MCF 10A (cell line): ENCODE measurements around the gene YEATS2. TPM values are rescaled to one million over a fixed set of nuclear protein-coding genes. Genes with fewer than 3 reads are reported as not detected.

ENCODE experiments used
- BruUV-seq: library from RNA; stranded (reverse); fragments of 400-500 nt; replicated peaks from 2 replicates; lab custom pipeline; 2021; lab: Mats Ljungman, UMichigan
- CTCF ChIA-PET: fragments of 300-600 bp; sonication (Branson Sonifier 250); formaldehyde crosslinking; extraction: SDS; loops from one replicate; lab custom pipeline; 2021; ENCODE audit warnings: antibody characterized with exemption, inconsistent platforms; lab: Yijun Ruan, JAX
- POLR2A ChIA-PET: fragments of 300-600, 350-650 bp; sonication (Branson Sonifier 250); formaldehyde crosslinking; extraction: SDS; loops from one replicate; lab custom pipeline; 2020; ENCODE audit warnings: antibody characterized with exemption, inconsistent platforms; lab: Yijun Ruan, JAX
- DNase-seq: peaks from one replicate; pipeline ENCODE4 v3.0.0-alpha.2; 2018; ENCODE audit not compliant: unreplicated experiment
- H3K27ac Mint-ChIP-seq: one replicate; pipeline ENCODE4 v1.8.0; 2022; ENCODE audit warnings: mild to moderate bottlenecking, low read depth, mixed read lengths; ENCODE audit not compliant: unreplicated experiment
- H3K27me3 Mint-ChIP-seq: one replicate; pipeline ENCODE4 v1.8.0; 2022; ENCODE audit warnings: mixed read lengths; ENCODE audit not compliant: insufficient read depth, unreplicated experiment
- H3K36me3 Mint-ChIP-seq: one replicate; pipeline ENCODE4 v1.8.0; 2022; ENCODE audit warnings: mild to moderate bottlenecking, moderate library complexity, mixed read lengths; ENCODE audit not compliant: insufficient read depth, unreplicated experiment
- H3K4me1 Mint-ChIP-seq: one replicate; pipeline ENCODE4 v1.8.0; 2022; ENCODE audit warnings: mixed read lengths; ENCODE audit not compliant: insufficient read depth, unreplicated experiment
- H3K4me3 Mint-ChIP-seq: one replicate; pipeline ENCODE4 v1.8.0; 2022; ENCODE audit warnings: mild to moderate bottlenecking, moderate library complexity, mixed read lengths; ENCODE audit not compliant: unreplicated experiment
- H3K9me3 Mint-ChIP-seq: one replicate; pipeline ENCODE4 v1.8.0; 2022; ENCODE audit warnings: mixed read lengths; ENCODE audit not compliant: unreplicated experiment
- intact Hi-C: fragments of 100-400 bp; cut with micrococcal nuclease; formaldehyde crosslinking; loops from 2 replicates; pipeline ENCODE4 v1.14.1; 2022
- total RNA-seq: library from RNA; stranded (reverse); gene quantifications from 2 replicates; pipeline ENCODE4 v1.2.3, GENCODE V29; 2022
- TF ChIP-seq, protein P1 (sequence below): fragments of 200-600 bp; IDR thresholded peaks from one replicate; pipeline ENCODE4 v1.8.0; 2022; ENCODE audit warnings: antibody characterized with exemption, mild to moderate bottlenecking; ENCODE audit not compliant: unreplicated experiment

Gene YEATS2
- total RNA-seq, 1 experiment from 2014 or later, result 29.4 TPM

DNA sequence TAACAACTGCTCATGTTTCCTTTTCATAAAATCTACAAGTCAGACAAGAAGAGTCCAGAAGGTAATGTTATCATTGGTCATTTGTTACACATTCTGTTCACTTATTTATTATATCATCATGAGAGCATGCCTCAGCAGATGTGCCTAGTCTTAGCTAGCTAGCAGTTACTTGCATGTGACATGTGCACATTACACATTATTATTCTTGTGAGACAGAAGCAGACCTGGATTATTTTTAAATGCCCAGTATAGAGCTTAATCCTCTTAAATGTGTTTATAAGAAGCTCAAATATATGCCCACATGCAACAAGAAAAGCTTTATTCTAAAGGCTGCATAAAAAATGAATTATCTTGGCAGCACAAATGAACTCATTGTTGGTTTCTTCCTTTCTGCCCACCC, 12.6 kb downstream of the YEATS2 start:
- CTCF ChIA-PET, result interaction anchor here (0.5 to 0.7 kb wide), 2 partner anchors 62 to 833 kb away, joined by 3 to 5 read pairs; no protein-coding TSS in a partner anchor
- Mint-ChIP-seq H3K27me3 (no peaks in the 10 kb centered on the region), H3K36me3 (peaks cover 16% of the 10 kb centered on the region), H3K4me1 (no peaks in the 10 kb centered on the region), H3K4me3 (no peak overlapping the region), H3K9me3 (no peaks in the 10 kb centered on the region), H3K27ac (no peak overlapping the region)
- BruUV-seq, result no TSS peak
- POLR2A ChIA-PET, result interaction anchor here (1.6 kb wide), 1 partner anchor 11 kb away, joined by 6 read pairs; no protein-coding TSS in a partner anchor
- intact Hi-C loops, result no loop called here
- TF ChIP-seq, protein P1, sequence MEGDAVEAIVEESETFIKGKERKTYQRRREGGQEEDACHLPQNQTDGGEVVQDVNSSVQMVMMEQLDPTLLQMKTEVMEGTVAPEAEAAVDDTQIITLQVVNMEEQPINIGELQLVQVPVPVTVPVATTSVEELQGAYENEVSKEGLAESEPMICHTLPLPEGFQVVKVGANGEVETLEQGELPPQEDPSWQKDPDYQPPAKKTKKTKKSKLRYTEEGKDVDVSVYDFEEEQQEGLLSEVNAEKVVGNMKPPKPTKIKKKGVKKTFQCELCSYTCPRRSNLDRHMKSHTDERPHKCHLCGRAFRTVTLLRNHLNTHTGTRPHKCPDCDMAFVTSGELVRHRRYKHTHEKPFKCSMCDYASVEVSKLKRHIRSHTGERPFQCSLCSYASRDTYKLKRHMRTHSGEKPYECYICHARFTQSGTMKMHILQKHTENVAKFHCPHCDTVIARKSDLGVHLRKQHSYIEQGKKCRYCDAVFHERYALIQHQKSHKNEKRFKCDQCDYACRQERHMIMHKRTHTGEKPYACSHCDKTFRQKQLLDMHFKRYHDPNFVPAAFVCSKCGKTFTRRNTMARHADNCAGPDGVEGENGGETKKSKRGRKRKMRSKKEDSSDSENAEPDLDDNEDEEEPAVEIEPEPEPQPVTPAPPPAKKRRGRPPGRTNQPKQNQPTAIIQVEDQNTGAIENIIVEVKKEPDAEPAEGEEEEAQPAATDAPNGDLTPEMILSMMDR, result no peak
- DNase-seq, result no peak

DNA sequence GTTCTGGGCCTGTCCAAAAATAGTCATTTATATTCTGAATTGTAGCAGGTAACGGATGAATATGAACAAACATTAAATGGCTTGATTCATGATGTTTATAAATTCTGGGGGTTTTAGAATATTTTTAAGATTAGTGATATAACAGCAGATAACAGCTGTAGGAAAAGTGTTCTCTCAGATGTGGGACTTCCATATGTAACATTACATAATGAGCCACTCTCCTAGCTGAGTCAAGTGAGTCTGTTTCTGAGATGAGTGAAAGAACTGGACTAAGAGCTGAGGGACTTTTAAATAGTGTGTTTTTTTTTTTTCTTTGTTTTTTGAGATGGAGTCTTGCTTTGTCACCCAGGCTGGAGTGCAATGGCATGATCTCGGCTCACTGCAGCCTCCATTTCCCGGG, 13.9 kb downstream of the YEATS2 start:
- H3K36me3 Mint-ChIP-seq, result peaks cover 26% of the 10 kb centered on the region
- H3K27ac Mint-ChIP-seq, result no peak overlapping the region
- no peaks in the 10 kb centered on the region for H3K27me3 Mint-ChIP-seq
- TF ChIP-seq, protein P1, result no peak
- H3K4me1 Mint-ChIP-seq, result no peaks in the 10 kb centered on the region
- ChIA-PET CTCF (no interaction called here), POLR2A (interaction anchor here (1.1 kb wide), 1 partner anchor 13 kb away, joined by 3 read pairs; no protein-coding TSS in a partner anchor)
- DNase-seq, result no peak
- no peaks in the 10 kb centered on the region for H3K9me3 Mint-ChIP-seq
- no TSS peak for BruUV-seq
- intact Hi-C loops, result no loop called here
- no peak overlapping the region for H3K4me3 Mint-ChIP-seq

DNA sequence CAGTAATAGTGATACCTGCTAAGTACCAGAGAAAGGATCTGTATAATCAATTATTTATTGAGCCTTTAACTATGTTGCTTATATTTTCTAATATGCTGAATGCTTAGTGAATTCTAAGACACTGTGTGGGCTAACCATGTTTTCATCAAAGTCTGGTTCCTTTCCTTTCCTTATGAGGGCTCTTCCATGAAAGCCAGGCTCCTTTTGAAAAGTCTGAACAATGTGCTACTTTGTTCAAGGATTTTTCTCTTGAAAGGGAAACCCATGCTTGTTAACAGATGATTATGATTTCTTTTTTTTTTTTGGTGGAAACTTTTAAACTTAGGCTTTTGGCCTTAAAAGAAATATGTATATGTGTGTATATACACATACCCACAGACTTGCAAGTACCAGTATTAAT, 17.0 kb downstream of the YEATS2 start:
- TF ChIP-seq, protein P1, result no peak
- BruUV-seq, result no TSS peak
- ChIA-PET POLR2A (interaction anchor here (0.7 kb wide), 1 partner anchor 16 kb away, joined by 3 read pairs; no protein-coding TSS in a partner anchor), CTCF (no interaction called here)
- DNase-seq, result no peak
- H3K27me3 Mint-ChIP-seq, result no peaks in the 10 kb centered on the region
- no peak overlapping the region for H3K27ac Mint-ChIP-seq
- no peaks in the 10 kb centered on the region for H3K9me3 Mint-ChIP-seq
- no peak overlapping the region for H3K4me3 Mint-ChIP-seq
- H3K36me3 Mint-ChIP-seq, result peaks cover 57% of the 10 kb centered on the region
- intact Hi-C loops, result no loop called here
- H3K4me1 Mint-ChIP-seq, result no peaks in the 10 kb centered on the region

DNA sequence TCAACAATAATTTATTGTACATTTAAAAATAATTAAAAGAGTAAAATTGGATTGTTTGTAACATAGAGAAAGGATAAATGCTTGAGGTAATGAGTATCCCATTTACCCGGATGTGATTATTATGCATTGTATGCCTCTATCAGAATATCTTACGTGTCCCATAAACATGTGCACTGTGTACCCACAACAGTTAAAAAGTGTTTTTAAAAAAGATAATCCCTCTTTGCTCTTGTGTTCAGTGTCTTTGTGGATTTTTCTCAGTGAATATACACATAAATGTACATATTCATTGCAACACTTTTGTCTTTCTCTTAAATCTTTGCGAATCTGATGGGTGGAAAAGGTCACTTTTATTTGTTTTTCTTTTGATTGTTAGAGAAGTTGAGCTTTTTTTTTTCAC, 20.4 kb downstream of the YEATS2 start:
- H3K36me3 Mint-ChIP-seq, result peaks cover 84% of the 10 kb centered on the region
- H3K27ac Mint-ChIP-seq, result no peak overlapping the region
- no peaks in the 10 kb centered on the region for H3K9me3 Mint-ChIP-seq
- ChIA-PET POLR2A (interaction anchor here (0.6 to 2.0 kb wide), 2 partner anchors 20 to 30 kb away, joined by 3 to 6 read pairs; partner anchors contain the start of gene YEATS2), CTCF (no interaction called here)
- no TSS peak for BruUV-seq
- DNase-seq, result no peak
- no peaks in the 10 kb centered on the region for H3K4me1 Mint-ChIP-seq
- no peaks in the 10 kb centered on the region for H3K27me3 Mint-ChIP-seq
- no peak overlapping the region for H3K4me3 Mint-ChIP-seq
- intact Hi-C loops, result no loop called here
- TF ChIP-seq, protein P1, result no peak
